NCI-H2227 (cell line): ENCODE measurements around the gene PAM16.
"Not testable (repeated sequence)": the region's sequence is repeated elsewhere in the genome, so short reads cannot be mapped to it uniquely, and the experiment has no call there.

Source experiments
- DNase-seq: peaks from one replicate; lab custom pipeline; 2025; ENCODE audit not compliant: unreplicated experiment; lab: John Stamatoyannopoulos, UW

PAM16 gene

DNA sequence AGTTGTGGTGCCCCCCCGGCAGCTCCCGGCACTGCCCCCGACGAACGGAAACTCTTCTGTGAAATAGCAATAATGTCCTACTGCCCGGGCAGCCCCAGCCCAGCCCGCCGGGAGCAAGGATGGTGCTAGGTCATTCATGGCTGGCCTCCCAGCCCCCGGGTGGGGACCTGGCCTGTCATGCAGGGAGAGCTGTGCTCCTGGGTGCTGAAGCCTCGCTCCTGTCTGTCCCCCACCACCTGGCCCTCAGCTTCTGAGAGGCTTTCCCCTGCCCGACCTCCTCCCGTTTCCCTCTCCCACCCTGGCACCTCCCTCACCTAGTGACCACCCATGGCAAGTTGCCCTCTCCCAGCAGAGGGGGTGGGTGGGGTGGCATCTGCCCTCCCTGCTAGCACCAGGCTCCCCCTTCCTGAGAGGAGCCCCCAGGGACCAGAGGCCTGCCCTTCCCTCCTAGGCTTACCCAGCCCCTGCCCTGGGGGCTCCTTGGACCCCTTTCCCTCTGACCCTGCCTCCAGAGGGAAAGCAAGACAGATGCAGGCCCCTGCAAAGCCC lies 13.5 kb downstream of the PAM16 start:
- no peak for DNase-seq

DNA sequence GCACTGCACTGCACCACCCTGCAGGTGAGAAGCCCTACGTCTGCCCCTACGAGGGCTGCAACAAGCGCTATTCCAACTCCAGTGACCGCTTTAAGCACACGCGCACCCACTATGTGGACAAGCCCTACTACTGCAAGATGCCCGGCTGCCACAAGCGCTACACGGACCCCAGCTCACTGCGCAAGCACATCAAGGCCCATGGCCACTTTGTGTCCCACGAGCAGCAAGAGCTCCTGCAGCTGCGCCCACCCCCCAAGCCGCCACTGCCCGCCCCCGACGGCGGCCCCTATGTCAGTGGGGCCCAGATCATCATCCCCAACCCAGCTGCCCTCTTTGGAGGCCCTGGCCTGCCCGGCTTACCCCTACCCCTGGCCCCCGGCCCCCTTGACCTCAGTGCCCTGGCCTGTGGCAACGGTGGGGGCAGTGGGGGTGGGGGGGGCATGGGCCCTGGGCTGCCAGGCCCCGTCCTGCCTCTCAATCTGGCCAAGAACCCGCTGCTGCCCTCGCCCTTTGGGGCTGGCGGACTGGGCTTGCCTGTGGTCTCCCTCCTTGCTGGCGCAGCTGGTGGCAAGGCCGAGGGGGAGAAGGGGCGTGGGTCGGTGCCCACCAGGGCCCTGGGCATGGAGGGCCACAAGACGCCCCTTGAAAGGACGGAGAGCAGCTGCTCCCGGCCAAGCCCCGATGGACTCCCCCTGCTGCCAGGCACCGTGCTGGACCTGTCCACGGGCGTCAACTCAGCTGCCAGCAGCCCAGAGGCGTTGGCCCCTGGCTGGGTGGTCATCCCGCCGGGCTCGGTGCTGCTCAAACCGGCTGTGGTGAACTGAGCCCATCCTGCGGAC lies 14.2 kb downstream of the PAM16 start:
- no peak for DNase-seq

DNA sequence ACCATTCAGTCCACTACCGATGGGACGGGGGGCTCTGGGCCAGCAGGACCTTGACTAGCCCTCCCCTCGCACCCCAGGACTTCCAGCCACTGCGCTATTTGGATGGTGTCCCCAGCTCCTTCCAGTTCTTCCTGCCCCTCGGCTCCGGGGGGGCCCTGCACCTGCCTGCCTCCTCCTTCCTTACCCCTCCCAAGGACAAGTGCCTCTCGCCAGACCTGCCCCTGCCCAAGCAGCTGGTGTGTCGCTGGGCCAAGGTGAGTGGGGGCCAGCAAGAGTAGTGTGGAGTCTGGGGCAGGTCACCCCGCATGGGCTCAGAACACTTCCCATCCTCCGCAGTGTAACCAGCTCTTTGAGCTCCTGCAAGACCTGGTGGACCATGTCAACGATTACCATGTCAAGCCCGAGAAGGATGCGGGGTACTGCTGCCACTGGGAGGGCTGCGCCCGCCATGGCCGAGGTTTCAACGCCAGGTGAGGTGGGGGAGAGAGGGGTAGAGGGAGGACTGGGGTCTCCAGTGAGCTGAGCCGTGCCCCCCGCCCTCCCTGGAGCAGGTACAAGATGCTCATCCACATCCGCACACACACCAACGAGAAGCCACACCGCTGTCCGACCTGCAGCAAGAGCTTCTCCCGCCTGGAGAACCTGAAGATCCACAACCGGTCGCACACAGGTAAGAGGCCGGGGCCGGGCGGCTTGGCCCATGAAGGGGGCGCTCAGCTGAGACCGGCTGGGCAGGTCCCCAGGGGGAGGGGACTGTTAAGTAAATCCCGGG lies 16.2 kb downstream of the PAM16 start:
- DNase-seq: no peak

DNA sequence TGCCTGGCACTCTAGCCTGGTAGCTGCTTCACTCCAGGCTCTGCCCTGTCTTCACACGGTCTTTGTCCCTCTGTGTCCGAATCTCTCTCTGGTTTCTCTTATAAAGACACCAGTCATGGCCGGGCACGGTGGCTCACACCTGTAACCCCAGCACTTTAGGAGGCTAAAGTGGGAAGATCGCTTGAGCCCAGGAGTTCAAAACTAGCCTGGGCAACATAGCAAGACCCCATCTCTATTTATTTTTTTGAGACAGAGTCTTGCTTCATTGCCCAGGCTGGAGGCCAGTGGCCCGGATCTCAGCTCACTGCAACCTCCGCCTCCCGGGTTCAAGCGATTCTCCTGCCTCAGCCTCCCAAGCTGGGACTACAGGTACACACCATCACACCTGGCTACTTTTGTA lies 17.4 kb downstream of the PAM16 start:
- DNase-seq: not testable (repeated sequence)

DNA sequence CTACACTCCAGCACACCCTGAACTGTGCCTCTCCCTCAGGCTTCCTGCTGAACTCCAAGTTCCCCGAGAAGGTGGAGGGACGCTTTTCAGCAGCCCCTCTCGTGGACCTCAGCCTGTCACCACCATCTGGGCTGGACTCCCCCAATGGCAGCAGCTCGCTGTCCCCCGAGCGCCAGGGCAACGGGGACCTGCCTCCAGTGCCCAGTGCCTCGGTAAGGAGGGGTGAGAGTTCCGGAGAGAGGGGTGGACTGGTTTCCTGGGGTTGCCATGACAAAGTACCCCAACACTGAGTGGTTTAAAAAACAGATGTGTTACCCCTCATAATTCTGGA lies 17.8 kb downstream of the PAM16 start:
- no peak for DNase-seq

DNA sequence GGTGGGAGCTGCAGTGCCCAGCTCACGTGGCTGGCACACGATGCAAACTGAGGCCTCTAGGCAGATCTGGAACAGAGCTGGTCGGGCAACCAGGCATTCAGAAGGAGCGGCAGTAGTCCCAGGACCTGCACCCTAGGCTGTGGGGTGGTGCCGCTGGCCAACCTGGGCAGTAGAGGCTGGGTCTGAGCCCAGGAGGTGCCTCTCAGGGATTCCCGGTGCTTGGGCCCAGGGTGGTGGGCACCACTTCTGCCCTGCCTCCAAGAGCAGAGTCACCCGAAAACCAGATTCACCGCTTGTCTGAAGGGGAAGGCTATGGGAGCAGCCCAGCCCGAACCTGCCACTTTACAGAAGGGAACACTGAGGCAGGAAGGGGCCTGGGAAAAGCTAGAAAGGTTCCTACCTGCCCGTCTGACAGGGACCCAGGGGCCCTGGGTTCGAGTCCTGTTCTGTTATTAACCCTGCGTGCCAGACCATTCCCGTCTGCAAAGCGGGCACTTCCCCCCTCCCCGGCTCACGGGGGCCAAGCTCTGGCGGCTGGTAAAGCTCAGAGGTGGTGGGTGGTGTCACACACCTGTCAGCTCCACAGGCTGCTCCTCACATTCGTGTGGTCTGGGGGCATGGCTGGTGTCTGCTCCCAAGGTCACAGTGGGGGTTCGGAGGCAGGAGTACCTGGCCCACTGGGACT lies 18.4 kb downstream of the PAM16 start:
- no peak for DNase-seq

DNA sequence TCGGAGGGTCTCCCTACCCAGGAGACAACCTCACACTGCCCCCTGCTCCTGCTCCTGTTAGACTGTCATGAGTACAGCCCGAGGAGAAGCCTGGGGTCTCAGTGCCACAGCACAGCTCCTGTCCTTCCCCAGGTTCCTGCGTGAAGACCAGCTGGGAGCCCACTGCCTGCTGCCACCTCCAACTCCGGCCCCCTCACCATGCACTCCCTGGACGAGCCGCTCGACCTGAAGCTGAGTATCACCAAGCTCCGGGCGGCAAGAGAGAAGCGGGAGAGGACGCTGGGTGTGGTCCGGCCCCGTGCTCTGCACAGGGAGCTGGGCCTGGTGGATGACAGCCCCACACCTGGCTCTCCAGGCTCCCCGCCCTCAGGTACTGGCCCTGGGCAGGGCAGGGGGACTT lies 19.0 kb downstream of the PAM16 start:
- no peak for DNase-seq

DNA sequence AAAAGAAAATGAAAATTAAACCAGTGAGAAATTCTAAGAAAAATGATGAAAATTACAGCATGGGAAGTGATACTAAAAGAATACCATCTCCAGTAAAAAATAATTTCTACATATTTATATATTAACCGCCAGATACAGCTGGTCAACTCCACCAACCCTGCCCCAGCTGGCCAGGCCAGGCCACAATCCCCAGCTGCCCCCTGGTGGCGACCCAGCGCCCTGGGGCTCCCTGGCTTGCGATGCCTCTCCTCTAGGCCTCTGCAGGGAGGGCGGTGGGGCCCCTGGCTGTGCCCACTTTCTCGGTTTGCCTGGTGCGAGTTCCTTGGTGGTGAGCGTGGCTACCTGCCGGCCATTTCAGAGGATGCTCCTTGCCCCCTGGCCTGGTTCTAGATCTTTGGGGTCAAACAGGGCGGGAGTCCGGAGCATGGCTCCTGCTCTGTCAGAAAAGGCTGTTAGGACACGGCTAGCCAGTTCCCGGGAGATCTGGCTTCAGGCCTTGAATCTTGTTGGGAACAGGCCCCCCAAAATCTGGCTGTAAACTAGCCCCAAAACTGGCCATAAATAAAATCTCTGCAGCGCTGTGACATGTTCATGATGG lies 20.7 kb downstream of the PAM16 start:
- DNase-seq: peak; percentile 35

DNA sequence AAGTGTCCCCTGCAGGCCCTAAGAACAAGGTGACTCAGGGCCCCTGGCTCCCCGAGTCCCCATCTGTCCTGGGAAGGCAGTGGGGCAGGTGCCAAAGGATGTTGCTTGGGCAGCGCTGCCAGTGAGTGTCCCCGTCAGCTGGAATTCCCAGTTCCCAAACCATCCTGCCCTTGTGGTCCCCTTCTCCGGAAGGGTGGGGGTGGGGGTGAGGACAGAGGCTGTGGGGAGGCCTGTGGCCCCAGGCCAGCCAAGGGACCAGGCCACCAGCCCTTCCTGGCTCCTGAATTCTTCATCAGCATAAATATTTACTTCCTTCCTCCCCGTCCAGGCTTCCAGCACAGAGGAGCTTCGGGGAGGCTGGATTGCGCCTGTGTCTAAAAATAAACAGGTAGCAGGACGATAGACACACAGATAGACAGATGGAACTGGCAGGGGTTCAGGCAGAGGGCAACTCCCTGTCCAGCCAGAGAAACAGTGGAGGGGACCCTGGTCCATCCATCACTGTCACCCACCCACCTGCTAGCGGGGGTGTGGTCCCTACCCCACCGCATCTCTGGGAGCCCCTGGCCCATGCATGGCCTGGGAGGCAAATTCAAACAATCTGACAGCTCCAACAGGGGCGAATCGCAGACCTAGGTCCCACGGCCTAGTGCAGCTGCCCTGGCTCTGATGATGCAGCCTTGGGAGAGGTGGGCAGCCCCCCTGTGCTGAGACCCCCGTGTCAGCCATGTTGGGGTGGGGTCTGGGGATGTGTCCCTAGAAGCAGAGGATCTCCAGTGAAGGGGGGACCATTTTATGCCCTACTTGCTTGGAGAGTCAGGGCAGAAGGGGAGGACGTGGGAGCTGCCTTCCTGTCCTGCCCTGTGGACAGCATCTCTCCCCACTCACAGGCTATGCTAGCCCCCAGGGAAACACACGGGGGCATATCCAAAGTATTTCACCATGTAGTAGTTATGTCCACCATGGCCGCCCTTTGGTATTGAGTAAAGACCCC lies 22.0 kb downstream of the PAM16 start:
- no peak for DNase-seq

DNA sequence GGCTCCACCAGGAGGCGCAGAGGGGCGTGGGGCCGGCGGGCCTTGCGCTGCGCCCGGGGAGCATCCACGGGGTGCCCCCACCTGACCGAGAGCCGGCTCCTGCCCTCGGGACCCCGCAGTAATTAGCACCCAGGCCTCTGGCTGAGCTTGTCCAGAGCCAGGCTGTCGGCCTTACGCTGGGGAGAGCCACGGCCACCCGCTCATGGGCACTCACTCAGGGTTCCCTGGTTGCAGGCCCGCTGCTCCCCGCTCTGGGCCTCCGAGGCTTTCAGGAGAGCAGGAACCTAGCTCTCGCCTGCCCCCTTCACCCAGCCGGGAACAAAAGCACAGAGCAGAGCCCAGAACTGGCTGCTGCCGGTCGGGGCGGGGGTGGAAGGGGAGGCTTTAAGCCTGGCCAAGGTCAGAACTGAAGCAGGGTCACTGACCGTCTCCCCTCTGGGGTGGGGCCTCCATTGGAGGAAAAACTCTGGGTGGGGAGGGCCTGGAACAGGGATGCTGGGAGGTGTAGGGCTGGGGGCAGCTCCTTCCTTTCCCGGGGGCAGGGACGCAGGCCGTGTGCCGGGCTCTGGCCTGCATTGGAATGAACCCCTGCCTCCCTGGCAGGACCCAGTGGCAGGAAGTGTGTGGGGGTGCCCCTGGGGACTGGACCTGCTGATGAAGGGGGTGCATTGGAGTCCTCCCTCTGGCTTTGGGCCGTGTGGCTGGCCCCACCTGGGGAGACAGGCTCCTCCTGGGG lies 22.9 kb downstream of the PAM16 start:
- DNase-seq: peak; percentile 70

DNA sequence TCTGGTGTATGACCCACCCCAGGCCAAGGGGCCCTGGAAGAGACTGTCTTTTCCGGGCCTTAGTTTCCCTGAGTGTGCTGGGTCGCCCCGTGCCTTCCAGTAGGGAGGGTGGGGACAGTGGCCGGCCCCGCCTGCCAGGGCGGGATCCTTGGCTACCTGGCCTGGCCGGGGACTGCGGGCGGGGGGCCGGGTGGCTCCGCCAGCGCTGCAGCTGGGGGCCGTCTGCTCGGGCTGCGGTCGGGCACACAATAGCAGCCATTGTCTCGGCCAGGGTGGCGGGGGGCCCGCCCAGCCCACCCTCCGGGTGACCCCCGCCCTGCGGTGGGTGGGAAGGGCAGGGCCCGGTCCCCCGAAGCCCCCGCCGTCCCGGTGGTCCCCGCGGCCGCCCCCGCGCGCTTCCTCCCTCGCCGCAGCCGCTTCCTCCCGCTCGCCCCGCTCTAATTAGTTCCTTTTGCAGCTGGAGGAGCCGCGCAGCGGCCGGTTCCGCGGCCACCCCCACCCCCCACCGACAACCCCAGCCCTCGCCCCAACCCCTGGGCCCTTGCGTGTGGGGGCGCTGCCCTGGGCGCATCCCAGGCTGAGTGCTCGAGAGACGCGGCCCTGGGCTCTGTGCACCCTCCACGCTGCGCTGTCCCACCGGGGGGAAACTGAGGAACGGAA lies 23.6 kb downstream of the PAM16 start:
- DNase-seq: no peak

DNA sequence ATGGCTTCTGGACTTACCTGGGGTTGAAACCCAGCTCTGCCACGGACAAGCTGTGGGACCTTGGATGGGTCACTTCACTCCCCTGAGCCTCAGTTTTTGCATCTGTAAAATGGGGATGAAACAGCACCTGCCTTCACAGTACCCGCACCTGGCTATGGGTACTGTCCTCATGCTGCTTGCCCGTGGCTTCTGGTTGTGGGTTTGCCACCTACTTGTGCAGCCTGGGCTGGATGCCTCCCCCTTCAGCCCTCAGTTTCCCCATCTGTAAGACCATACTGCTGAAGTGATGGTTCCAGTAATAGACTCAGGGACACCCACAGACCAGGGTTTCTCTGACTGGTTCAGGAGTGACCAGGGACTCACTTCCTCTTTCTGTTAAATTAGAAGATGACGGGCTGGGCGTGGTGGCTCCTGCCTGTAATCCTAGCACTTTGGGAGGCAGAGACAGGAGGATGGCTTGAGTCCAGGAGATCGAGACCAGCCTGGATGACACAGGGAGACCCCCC lies 25.8 kb downstream of the PAM16 start:
- no peak for DNase-seq

DNA sequence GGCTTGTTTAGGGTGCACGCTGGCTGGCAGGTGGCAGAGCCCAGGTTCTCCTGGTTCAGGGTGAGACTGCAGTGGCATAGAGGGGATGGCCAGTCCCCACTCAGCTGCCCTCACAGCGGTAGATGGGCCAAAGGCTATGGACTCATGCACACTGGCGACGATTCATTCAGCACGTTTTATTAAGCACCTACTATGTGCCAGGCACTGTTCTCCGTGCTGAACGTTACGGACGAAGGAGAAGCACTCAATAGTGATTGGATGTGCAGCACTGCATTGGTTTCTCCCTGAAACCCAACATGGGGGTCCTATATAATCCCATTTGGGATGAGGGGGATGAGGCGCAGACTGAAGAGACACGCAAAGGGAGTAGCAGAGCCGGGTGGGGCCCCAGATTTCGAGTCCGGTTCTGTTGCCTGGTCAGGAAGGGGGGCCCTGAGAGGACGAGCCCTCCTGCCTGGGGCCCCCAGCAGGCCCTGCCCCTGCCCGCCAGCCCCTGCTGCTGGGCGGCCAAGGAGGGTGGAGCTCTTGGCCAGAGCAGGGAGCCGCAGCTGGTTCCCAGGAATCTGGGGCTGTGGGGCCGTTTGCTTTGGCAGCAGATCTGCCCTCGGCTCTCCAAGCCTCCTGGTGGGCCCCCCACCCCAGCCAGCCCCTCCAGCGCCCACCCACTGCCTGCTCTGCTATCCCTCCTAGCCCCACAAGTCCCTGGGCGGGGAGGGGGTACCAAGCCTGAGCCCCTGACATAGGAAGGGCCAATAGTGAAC lies 26.4 kb downstream of the PAM16 start:
- no peak for DNase-seq

DNA sequence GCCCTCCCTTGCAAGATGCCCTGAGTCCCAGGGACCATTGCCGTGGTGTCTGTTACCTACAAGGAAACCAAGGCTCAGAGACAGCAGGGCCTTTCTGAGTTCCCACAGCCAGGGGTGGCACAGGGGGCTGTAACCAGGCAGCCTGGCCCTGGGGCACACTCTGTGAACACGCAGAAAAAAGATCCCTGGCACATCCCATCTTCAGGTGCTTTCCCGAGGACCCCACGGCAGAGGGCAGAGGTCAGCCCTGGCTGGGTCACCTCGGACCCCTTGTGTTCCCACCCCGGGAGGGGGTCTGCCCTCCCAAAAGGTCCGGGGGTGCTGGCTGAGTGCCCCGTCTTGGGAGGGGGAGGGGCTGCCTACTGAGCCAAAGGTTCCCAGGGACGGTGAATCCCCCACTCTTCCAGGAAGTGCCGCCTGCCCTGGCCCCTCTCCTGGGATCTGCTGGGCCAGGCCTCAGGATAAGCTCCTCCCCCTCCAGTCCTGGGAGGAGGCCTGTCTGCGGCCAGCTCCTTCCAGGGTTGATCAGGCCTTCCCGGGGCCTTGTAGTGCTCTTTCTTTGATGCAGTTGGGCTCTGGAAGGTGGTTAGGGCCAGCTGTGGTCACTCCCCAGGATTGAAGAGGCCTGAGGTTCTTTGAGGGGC lies 27.2 kb downstream of the PAM16 start:
- peak; percentile 31 for DNase-seq

DNA sequence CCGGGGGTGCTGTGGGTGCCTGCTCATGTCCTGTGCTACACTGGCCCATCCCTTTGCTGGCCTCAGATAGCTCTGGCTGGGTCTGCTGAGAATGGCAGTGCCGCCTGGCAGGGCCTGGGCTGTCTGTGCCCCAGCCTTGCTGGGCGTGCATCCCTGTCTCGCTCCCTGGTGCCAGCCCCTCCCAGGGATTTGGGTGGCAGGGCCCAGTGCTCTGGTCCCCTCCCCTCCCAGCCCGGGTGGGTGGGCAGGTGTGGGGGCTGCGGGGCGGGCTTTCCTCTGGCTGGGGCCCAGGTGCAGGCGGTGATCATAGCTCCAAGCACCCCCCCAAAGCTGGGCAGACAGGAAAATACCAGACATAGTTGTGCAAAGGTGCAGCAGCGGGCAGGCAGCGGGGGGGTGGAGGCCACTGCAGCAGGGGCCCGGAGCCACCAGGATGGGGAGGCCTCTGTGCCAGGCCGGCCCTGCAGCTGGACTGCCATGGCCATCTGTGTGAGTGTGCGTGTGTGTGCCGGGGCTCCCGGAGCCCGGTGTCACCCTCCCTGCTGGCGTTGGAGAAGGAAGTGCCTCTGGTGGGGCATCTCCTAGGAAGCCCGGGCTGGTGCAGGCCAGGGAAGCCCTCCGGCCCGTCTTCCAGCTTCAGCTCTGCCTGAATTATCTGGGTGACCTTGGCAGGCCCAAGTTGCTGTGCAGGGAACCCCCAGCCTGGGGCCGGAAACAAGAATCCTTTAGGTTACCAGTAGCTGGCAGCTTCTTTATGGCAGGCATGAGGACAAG lies 27.9 kb downstream of the PAM16 start:
- no peak for DNase-seq

DNA sequence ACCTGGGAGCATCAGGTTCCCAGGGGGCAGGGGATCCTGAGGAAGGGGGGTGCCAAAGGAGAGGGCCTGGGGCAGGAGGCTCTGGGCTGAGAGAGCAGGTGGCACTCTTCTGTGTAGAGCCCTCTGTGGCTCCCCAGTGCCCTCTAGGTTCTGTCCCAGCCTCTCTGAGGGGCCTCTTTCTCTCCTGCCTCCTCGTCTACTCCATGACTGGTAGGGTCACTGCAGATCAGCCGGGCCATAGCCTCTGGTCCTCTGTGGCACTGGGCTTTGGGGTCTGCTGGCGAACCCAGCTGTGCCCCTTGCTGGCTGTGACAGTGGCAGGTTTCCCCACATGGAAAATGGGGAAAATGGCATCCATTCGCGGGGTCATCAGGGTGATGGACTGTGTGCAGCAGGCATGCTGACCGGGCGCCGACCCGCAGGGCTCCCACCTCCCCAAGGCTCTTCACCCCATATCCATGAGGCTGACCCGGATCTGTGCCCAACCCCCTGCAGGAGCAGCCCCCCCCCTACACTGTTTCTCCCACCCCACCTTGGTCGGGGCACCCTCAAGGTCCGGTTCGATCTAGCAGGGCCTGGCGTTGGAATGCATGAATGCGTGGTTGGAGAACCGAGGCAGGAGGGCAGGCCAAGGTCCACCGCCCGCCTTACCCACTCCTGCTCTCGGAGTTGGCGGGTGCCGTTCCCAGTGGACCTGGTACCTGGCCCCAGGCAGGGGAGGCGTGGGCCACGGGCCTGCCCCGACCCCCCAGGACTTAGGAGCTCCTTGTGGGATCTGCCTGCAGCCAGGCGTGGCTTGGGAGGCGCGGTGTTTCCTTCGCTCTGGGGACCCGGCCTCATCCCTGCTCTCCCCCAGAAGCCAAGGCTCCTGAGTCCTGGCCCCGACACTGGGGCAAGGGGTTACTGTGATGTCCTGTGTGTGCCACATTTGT lies 28.7 kb downstream of the PAM16 start:
- no peak for DNase-seq
